Neural cell (in vitro differentiated cells): ENCODE measurements around the gene CD47. TPM values are rescaled to one million over a fixed set of nuclear protein-coding genes. Genes with fewer than 3 reads are reported as not detected.
A peak's percentile ranks its signal among the peaks of the same experiment; 100 is the strongest.

ENCODE experiments used
- H2AFZ ChIP-seq: fragments of 200-600, 300-800 bp; sonication (generic), shearing (Covaris generic); 2 replicates; pipeline ENCODE4 v1.6.0; 2014; ENCODE audit warnings: low read depth, mild to moderate bottlenecking, antibody characterized with exemption, low read length, moderate library complexity
- H3F3A ChIP-seq: fragments of 200-600 bp; shearing (Covaris generic); 2 replicates; pipeline ENCODE4 v1.6.1; 2016; ENCODE audit warnings: mild to moderate bottlenecking, moderate library complexity, mixed read lengths, antibody characterized with exemption, low read length; ENCODE audit not compliant: insufficient read depth, poor library complexity, severe bottlenecking
- H3K27ac ChIP-seq: fragments of 200-600, 300-800 bp; sonication (generic), shearing (Covaris generic); 2 replicates; pipeline ENCODE4 v1.5.1; 2014; ENCODE audit warnings: mild to moderate bottlenecking, low read length, moderate library complexity
- H3K27me3 ChIP-seq: fragments of 300-800, 200-600 bp; sonication (generic), shearing (Covaris generic); 2 replicates; pipeline ENCODE4 v1.6.0; 2014; ENCODE audit warnings: mild to moderate bottlenecking, low read depth, low read length, moderate library complexity; ENCODE audit not compliant: insufficient read depth
- H3K36me3 ChIP-seq: fragments of 300-800, 200-600 bp; sonication (generic), shearing (Covaris generic); 2 replicates; pipeline ENCODE4 v1.5.1; 2014; ENCODE audit warnings: mild to moderate bottlenecking, antibody characterized with exemption, low read length, moderate library complexity; ENCODE audit not compliant: insufficient read depth
- H3K4me2 ChIP-seq: fragments of 300-800, 200-600 bp; sonication (generic), shearing (Covaris generic); 2 replicates; pipeline ENCODE4 v1.6.0; 2014; ENCODE audit warnings: mild to moderate bottlenecking, low read length
- H3K4me3 ChIP-seq: fragments of 300-800, 200-600 bp; sonication (generic), shearing (Covaris generic); 2 replicates; pipeline ENCODE4 v1.5.1; 2014; ENCODE audit warnings: mild to moderate bottlenecking, low read length, moderate library complexity
- H3K79me2 ChIP-seq: fragments of 200-600 bp; shearing (Covaris generic); replicated peaks from 2 replicates; pipeline ENCODE4 v1.6.0; 2014; ENCODE audit warnings: mild to moderate bottlenecking, low read length, moderate library complexity; ENCODE audit not compliant: insufficient read depth
- H3K9ac ChIP-seq: fragments of 300-800, 200-600 bp; sonication (generic), shearing (Covaris generic); 2 replicates; pipeline ENCODE4 v1.6.1; 2016; ENCODE audit warnings: mild to moderate bottlenecking, low read length, mixed read lengths
- H3K9me2 ChIP-seq: fragments of 200-600 bp; shearing (Covaris generic); 2 replicates; pipeline ENCODE4 v1.6.1; 2016; ENCODE audit warnings: mild to moderate bottlenecking, low read length, mixed read lengths; ENCODE audit not compliant: insufficient read depth
- H3K9me3 ChIP-seq: fragments of 200-600, 300-800 bp; sonication (generic), shearing (Covaris generic); 2 replicates; pipeline ENCODE4 v1.6.1; 2016; ENCODE audit warnings: mild to moderate bottlenecking, mixed run types, low read length, moderate library complexity, mixed read lengths
- H4K20me1 ChIP-seq: fragments of 200-600 bp; shearing (Covaris generic); 2 replicates; pipeline ENCODE4 v1.6.1; 2016; ENCODE audit warnings: mild to moderate bottlenecking, mixed run types; ENCODE audit not compliant: insufficient read depth
- EP300 ChIP-seq: fragments of 450-650 bp; conservative IDR thresholded peaks from 2 replicates; pipeline ENCODE4 v1.6.1; 2014; ENCODE audit warnings: antibody characterized with exemption, mild to moderate bottlenecking, moderate library complexity; ENCODE audit not compliant: poor library complexity, severe bottlenecking
- EZH2 ChIP-seq: fragments of 200-600, 300-800 bp; shearing (Covaris generic), sonication (generic); IDR thresholded peaks from 2 replicates; pipeline ENCODE4 v1.6.1; 2014; ENCODE audit warnings: antibody characterized with exemption, low read length, borderline replicate concordance, mild to moderate bottlenecking; ENCODE audit not compliant: insufficient read depth, poor library complexity, severe bottlenecking
- MXI1 ChIP-seq: fragments of 450-650 bp; conservative IDR thresholded peaks from 2 replicates; pipeline ENCODE4 v1.6.1; 2014; ENCODE audit warnings: antibody characterized with exemption, mild to moderate bottlenecking; ENCODE audit not compliant: poor library complexity, severe bottlenecking
- POLR2AphosphoS5 ChIP-seq: IDR thresholded peaks from 2 replicates; pipeline ENCODE4 v1.6.1; 2012
- RAD21 ChIP-seq: fragments of 450-650 bp; conservative IDR thresholded peaks from 2 replicates; pipeline ENCODE4 v1.6.1; 2014; ENCODE audit warnings: antibody characterized with exemption, mild to moderate bottlenecking, moderate library complexity
- SMC3 ChIP-seq: fragments of 450-650 bp; conservative IDR thresholded peaks from 2 replicates; pipeline ENCODE4 v1.6.1; 2014; ENCODE audit warnings: antibody characterized with exemption, mild to moderate bottlenecking, moderate library complexity; ENCODE audit not compliant: poor library complexity
- TAF1 ChIP-seq: IDR thresholded peaks from 2 replicates; pipeline ENCODE4 v1.6.1; 2012; ENCODE audit warnings: low read depth
- polyA plus RNA-seq: library from polyadenylated mRNA; depleted of rRNA; stranded (reverse); fragments of >200 nt; gene quantifications from 2 replicates; pipeline ENCODE4 v1.2.3, GENCODE V29; 2014
- TF ChIP-seq, protein P1 (sequence below): IDR thresholded peaks from 2 replicates; pipeline ENCODE4 v1.6.1; 2012; ENCODE audit warnings: borderline replicate concordance
- TF ChIP-seq, protein P2 (sequence below): fragments of 450-650 bp; IDR thresholded peaks from 2 replicates; pipeline ENCODE4 v1.5.1; 2014; ENCODE audit warnings: antibody characterized with exemption, mild to moderate bottlenecking, moderate library complexity; ENCODE audit not compliant: poor library complexity, severe bottlenecking

The CD47 gene
- polyA plus RNA-seq, 1 donor from 2014 or later, result 128 TPM

DNA sequence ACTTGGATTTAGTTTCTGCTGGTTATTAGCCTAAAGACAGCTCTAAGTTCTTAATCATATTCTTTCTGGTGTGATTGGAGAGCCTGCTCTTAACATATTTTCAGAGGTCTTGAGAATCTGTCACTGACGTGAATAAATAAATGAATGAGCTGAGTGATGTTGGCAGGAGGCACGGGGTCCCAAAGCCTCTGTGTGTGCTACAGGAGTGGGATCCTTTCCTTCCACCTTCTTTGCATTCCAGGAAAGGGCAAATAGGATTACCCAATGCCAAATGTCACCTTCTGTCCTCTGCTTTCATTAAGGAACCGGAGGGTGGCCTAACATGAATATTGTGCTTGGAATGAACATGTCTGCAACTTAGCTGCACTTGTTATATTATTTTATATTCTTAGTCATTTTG is 53.1 kb downstream of the CD47 start:
- Histone ChIP-seq H3K9me2 (no peaks in the 10 kb centered on the region), H2AFZ (no peak overlapping the region), H3K27ac (no peak overlapping the region), H3F3A (no peaks in the 10 kb centered on the region), H3K36me3 (no peaks in the 10 kb centered on the region), H3K9ac (no peak overlapping the region), H3K4me3 (no peak overlapping the region), H3K4me2 (no peak overlapping the region), H3K79me2 (no peaks in the 10 kb centered on the region), H4K20me1 (no peaks in the 10 kb centered on the region), H3K9me3 (no peaks in the 10 kb centered on the region), H3K27me3 (no peaks in the 10 kb centered on the region)
- TF ChIP-seq TAF1, result no peak
- TF ChIP-seq POLR2AphosphoS5, result no peak
- no peak for TF ChIP-seq MXI1
- no peak for TF ChIP-seq EP300
- TF ChIP-seq, protein P1, sequence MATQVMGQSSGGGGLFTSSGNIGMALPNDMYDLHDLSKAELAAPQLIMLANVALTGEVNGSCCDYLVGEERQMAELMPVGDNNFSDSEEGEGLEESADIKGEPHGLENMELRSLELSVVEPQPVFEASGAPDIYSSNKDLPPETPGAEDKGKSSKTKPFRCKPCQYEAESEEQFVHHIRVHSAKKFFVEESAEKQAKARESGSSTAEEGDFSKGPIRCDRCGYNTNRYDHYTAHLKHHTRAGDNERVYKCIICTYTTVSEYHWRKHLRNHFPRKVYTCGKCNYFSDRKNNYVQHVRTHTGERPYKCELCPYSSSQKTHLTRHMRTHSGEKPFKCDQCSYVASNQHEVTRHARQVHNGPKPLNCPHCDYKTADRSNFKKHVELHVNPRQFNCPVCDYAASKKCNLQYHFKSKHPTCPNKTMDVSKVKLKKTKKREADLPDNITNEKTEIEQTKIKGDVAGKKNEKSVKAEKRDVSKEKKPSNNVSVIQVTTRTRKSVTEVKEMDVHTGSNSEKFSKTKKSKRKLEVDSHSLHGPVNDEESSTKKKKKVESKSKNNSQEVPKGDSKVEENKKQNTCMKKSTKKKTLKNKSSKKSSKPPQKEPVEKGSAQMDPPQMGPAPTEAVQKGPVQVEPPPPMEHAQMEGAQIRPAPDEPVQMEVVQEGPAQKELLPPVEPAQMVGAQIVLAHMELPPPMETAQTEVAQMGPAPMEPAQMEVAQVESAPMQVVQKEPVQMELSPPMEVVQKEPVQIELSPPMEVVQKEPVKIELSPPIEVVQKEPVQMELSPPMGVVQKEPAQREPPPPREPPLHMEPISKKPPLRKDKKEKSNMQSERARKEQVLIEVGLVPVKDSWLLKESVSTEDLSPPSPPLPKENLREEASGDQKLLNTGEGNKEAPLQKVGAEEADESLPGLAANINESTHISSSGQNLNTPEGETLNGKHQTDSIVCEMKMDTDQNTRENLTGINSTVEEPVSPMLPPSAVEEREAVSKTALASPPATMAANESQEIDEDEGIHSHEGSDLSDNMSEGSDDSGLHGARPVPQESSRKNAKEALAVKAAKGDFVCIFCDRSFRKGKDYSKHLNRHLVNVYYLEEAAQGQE, result no peak
- no peak for TF ChIP-seq RAD21
- TF ChIP-seq, protein P2, sequence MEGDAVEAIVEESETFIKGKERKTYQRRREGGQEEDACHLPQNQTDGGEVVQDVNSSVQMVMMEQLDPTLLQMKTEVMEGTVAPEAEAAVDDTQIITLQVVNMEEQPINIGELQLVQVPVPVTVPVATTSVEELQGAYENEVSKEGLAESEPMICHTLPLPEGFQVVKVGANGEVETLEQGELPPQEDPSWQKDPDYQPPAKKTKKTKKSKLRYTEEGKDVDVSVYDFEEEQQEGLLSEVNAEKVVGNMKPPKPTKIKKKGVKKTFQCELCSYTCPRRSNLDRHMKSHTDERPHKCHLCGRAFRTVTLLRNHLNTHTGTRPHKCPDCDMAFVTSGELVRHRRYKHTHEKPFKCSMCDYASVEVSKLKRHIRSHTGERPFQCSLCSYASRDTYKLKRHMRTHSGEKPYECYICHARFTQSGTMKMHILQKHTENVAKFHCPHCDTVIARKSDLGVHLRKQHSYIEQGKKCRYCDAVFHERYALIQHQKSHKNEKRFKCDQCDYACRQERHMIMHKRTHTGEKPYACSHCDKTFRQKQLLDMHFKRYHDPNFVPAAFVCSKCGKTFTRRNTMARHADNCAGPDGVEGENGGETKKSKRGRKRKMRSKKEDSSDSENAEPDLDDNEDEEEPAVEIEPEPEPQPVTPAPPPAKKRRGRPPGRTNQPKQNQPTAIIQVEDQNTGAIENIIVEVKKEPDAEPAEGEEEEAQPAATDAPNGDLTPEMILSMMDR, result no peak
- TF ChIP-seq SMC3, result no peak
- TF ChIP-seq EZH2, result no peak

DNA sequence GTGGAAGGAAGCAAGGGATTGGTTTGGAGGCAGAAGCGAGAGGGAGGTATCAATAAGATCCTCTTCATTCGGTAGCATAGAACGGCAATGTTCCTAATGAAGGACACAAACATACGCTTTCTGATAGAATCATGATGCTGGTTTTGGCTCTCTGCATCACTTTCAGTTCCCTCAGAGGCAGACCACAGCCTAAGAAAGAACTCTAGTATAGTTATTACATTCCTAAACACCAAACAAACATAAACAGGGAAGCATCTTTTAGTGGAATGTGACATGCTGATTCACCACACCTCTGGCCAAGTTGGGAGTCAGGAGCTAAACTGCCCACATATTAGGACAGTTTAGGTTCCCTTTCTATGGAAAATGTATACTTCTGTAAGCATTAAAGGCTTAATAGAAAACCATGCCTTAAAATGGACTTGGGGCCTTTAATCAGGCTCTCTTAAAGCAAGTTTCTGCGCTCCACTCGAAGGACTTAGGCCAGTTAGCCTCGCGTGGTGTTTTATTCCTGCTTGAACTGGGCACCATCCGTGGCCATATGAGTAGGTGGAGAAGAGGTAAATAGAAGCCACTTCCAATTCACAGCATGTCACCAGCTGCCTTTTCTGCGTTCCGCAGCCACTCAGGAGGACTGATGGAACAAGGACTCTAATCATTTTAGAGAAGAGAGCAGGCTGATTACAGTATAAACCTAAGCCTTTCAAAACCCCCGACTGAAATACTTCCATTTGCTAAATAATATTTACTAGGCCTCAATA is 53.7 kb downstream of the CD47 start:
- Histone ChIP-seq H3K79me2 (no peaks in the 10 kb centered on the region), H3K4me2 (no peak overlapping the region), H3K36me3 (no peaks in the 10 kb centered on the region), H3K9me3 (no peaks in the 10 kb centered on the region), H2AFZ (no peak overlapping the region), H3K9me2 (no peaks in the 10 kb centered on the region), H3K27me3 (no peaks in the 10 kb centered on the region), H3K27ac (no peak overlapping the region), H3K9ac (no peak overlapping the region), H4K20me1 (no peaks in the 10 kb centered on the region), H3F3A (no peaks in the 10 kb centered on the region), H3K4me3 (no peak overlapping the region)
- peak; percentile 30 for TF ChIP-seq POLR2AphosphoS5
- TF ChIP-seq, protein P1, result no peak
- TF ChIP-seq EZH2, result no peak
